ENCODE results near the gene CELSR1. TPM values are rescaled to one million over a fixed set of nuclear protein-coding genes. Genes with fewer than 3 reads are reported as not detected.

CELSR1 gene
- total RNA-seq, 1 experiment from 2014 or later, result 30.7 TPM

DNA sequence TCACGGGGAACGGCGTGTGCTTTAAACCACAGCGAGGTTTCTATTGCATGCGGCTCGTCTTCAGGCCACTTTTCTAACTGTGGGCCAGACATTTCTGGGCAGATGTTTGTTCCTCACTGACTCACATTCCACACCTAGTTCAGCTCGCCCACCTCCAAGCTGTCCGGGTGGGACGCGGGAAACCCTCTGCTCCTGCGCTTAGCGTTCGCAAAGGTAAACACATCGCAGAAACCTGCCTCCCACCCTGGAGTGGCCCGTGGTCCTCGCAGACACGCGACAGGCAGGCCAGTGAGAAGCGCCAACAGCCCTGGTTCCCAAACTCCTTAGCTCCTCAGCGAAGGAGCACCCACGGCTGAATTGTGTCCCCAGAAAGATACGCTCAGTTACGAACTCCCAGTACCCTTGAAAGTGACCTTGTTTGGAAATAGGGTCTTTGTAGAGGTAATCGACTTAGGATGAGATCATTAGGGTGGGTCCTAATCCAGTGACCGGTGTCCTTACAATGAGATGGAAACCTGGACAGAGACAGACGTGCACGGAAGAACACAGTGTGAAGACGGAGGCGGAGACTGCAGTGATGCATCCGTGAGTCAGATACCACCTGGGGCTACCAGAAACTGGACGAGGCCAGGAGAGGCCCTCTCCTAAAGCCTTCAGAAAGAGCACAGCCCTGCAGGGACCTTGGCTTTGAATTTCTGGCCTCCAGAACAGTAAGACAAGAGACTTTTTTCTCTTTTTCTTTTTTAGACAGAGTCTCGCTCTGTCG, 82.7 kb downstream of the CELSR1 start:
- H3K9me3 ChIP-seq (ENCODE audit: control insufficient read depth, insufficient read depth, low read depth, low read length), result no peaks in the 10 kb centered on the region
- BruUV-seq (replicated peaks), result no TSS peak
- no peak overlapping the region for H3K4me3 ChIP-seq (ENCODE audit: low read depth in 2 of 2, low read length in 2 of 2)
- ChIA-PET CTCF (interaction anchor here (0.6 kb wide), 1 partner anchor 87 kb away, joined by 3 read pairs; no protein-coding TSS in a partner anchor), POLR2A (no interaction called here)
- no peak overlapping the region for H3K27ac ChIP-seq (ENCODE audit: low read length)
- peak; percentile 10 for DNase-seq (ENCODE audit: low read depth, low spot score)
- no peaks in the 10 kb centered on the region for H3K36me3 ChIP-seq (ENCODE audit: control insufficient read depth, insufficient read depth, low read length)
- peak; percentile 85 for ATAC-seq
- H3K4me1 ChIP-seq (ENCODE audit: control insufficient read depth, insufficient read depth, low read length), result peaks cover 17% of the 10 kb centered on the region
- intact Hi-C loops (cut with micrococcal nuclease; ENCODE audit: unreplicated experiment), result no loop called here
- in situ Hi-C loops (cut with HindIII; ENCODE audit: low pct_unique_long_range_greater_than_20kb, low sequenced_read_pairs), result no loop called here
- H3K27me3 ChIP-seq (ENCODE audit: control insufficient read depth, insufficient read depth, low read length), result no peaks in the 10 kb centered on the region
- TF ChIP-seq TCF7L2 (IDR thresholded peaks at IDR 0.05; ENCODE audit: low read depth, low read length) (no peak), POLR2AphosphoS5 (IDR thresholded peaks at IDR 0.05; ENCODE audit: low read depth, low read length) (no peak)

DNA sequence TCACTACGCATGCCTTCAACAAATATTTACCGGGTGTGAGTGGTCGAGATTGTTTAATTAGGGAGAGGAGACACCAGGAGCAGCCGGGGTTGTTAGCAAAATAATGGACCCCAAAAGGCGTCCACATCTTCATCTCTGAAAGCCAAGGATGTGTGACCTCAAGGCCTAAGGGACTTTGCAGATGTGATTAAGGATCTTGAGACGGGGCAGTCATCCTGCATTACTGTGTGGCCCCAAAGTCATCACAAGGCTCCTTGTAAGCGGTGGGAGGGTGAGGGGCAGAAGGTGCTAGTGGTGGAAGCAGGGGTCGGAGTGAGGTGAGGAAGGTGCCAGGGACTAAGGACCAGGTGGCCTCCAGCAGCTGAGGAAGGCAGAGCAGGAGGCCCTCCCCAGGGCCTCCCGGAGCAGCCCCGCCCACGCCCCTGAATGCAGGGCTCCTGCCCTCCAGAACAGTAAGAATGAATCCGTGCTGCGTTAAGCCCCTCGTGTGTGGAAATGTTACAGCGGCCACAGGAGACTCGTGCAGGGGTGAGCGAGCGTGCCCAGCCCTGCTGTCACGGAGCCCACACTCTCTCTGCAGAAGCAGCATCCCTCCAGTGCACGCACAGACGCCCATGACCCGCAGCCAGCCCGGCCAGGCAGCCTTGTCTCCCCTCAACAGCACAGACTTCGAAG, 83.5 kb downstream of the CELSR1 start:
- in situ Hi-C loops (cut with HindIII; ENCODE audit: low pct_unique_long_range_greater_than_20kb, low sequenced_read_pairs), result no loop called here
- POLR2A ChIA-PET, result no interaction called here
- DNase-seq (ENCODE audit: low read depth, low spot score) (no peak), ATAC-seq (no peak)
- CTCF ChIA-PET, result no interaction called here
- H3K27me3 ChIP-seq (ENCODE audit: control insufficient read depth, insufficient read depth, low read length), result no peaks in the 10 kb centered on the region
- H3K27ac ChIP-seq (ENCODE audit: low read length), result peak overlapping the region; percentile 12; the same call in 1 of the 2 replicates
- H3K4me3 ChIP-seq (ENCODE audit: low read depth in 2 of 2, low read length in 2 of 2), result no peak overlapping the region
- no peaks in the 10 kb centered on the region for H3K36me3 ChIP-seq (ENCODE audit: control insufficient read depth, insufficient read depth, low read length)
- H3K4me1 ChIP-seq (ENCODE audit: control insufficient read depth, insufficient read depth, low read length), result peaks cover 17% of the 10 kb centered on the region
- intact Hi-C loops (cut with micrococcal nuclease; ENCODE audit: unreplicated experiment), result no loop called here
- TF ChIP-seq SIN3A (IDR thresholded peaks at IDR 0.05; ENCODE audit: borderline replicate concordance, insufficient read depth, low read depth, low read length) (no peak), POLR2AphosphoS5 (IDR thresholded peaks at IDR 0.05; ENCODE audit: low read depth, low read length) (no peak), TCF7L2 (IDR thresholded peaks at IDR 0.05; ENCODE audit: low read depth, low read length) (no peak)
- TF ChIP-seq, protein P1, sequence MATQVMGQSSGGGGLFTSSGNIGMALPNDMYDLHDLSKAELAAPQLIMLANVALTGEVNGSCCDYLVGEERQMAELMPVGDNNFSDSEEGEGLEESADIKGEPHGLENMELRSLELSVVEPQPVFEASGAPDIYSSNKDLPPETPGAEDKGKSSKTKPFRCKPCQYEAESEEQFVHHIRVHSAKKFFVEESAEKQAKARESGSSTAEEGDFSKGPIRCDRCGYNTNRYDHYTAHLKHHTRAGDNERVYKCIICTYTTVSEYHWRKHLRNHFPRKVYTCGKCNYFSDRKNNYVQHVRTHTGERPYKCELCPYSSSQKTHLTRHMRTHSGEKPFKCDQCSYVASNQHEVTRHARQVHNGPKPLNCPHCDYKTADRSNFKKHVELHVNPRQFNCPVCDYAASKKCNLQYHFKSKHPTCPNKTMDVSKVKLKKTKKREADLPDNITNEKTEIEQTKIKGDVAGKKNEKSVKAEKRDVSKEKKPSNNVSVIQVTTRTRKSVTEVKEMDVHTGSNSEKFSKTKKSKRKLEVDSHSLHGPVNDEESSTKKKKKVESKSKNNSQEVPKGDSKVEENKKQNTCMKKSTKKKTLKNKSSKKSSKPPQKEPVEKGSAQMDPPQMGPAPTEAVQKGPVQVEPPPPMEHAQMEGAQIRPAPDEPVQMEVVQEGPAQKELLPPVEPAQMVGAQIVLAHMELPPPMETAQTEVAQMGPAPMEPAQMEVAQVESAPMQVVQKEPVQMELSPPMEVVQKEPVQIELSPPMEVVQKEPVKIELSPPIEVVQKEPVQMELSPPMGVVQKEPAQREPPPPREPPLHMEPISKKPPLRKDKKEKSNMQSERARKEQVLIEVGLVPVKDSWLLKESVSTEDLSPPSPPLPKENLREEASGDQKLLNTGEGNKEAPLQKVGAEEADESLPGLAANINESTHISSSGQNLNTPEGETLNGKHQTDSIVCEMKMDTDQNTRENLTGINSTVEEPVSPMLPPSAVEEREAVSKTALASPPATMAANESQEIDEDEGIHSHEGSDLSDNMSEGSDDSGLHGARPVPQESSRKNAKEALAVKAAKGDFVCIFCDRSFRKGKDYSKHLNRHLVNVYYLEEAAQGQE (IDR thresholded peaks at IDR 0.05; ENCODE audit: insufficient read depth in 1 of 2, low read depth in 2 of 2, low read length in 1 of 2), result no peak
- TF ChIP-seq, protein P2, sequence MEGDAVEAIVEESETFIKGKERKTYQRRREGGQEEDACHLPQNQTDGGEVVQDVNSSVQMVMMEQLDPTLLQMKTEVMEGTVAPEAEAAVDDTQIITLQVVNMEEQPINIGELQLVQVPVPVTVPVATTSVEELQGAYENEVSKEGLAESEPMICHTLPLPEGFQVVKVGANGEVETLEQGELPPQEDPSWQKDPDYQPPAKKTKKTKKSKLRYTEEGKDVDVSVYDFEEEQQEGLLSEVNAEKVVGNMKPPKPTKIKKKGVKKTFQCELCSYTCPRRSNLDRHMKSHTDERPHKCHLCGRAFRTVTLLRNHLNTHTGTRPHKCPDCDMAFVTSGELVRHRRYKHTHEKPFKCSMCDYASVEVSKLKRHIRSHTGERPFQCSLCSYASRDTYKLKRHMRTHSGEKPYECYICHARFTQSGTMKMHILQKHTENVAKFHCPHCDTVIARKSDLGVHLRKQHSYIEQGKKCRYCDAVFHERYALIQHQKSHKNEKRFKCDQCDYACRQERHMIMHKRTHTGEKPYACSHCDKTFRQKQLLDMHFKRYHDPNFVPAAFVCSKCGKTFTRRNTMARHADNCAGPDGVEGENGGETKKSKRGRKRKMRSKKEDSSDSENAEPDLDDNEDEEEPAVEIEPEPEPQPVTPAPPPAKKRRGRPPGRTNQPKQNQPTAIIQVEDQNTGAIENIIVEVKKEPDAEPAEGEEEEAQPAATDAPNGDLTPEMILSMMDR (IDR thresholded peaks at IDR 0.05), result no peak
- no peaks in the 10 kb centered on the region for H3K9me3 ChIP-seq (ENCODE audit: control insufficient read depth, insufficient read depth, low read depth, low read length)
- no TSS peak for BruUV-seq (replicated peaks)
